ENCODE data around the gene PCLO.
"Not testable (repeated sequence)": the region's sequence is repeated elsewhere in the genome, so short reads cannot be mapped to it uniquely, and the experiment has no call there.

The PCLO gene

GRCh38 chr7:82965088-82966036 is 197.3 kb downstream of the PCLO start:
- DNase-seq: no peak

GRCh38 chr7:82964150-82964882 is 198.4 kb downstream of the PCLO start:
- no peak for DNase-seq

- DNase-seq: no peak
These were observed 201.4 kb downstream of the PCLO start for GRCh38 chr7:82961240-82961639.

GRCh38 chr7:82959528-82959927 is 203.2 kb downstream of the PCLO start:
- no peak for DNase-seq

- no peak for DNase-seq
These were observed 205.2 kb downstream of the PCLO start for GRCh38 chr7:82957521-82957920.

GRCh38 chr7:82953324-82954027 is 209.2 kb downstream of the PCLO start:
- no peak for DNase-seq

- DNase-seq: no peak
These were observed 212.2 kb downstream of the PCLO start for GRCh38 chr7:82950436-82950835.

- DNase-seq: no peak
These were observed 217.2 kb downstream of the PCLO start for GRCh38 chr7:82945480-82945879.

GRCh38 chr7:82945056-82945455 is 217.6 kb downstream of the PCLO start:
- no peak for DNase-seq

- no peak for DNase-seq
These were observed 230.2 kb downstream of the PCLO start for GRCh38 chr7:82932516-82932915.

- no peak for DNase-seq
These were observed 236.2 kb downstream of the PCLO start for GRCh38 chr7:82926477-82926876.

GRCh38 chr7:82925331-82925730 is 237.4 kb downstream of the PCLO start:
- no peak for DNase-seq

- DNase-seq: no peak
These were observed 256.2 kb downstream of the PCLO start for GRCh38 chr7:82906502-82906901.

GRCh38 chr7:82904871-82905270 is 257.8 kb downstream of the PCLO start:
- DNase-seq: no peak

- not testable (repeated sequence) for DNase-seq
These were observed 261.6 kb downstream of the PCLO start for GRCh38 chr7:82901098-82901497.

GRCh38 chr7:82897500-82897899 is 265.2 kb downstream of the PCLO start:
- no peak for DNase-seq

GRCh38 chr7:82894341-82894740 is 268.3 kb downstream of the PCLO start:
- DNase-seq: not testable (repeated sequence)

GRCh38 chr7:82886324-82886723 is 276.4 kb downstream of the PCLO start:
- DNase-seq: no peak

- DNase-seq: no peak
These were observed 296.8 kb downstream of the PCLO start for GRCh38 chr7:82865856-82866255.

- no peak for DNase-seq
These were observed 303.4 kb downstream of the PCLO start for GRCh38 chr7:82859106-82859850.

- DNase-seq: no peak
These were observed 311.6 kb downstream of the PCLO start for GRCh38 chr7:82851121-82851520.

Measured in anterior cingulate cortex (tissue), 58 donors.